Measurements from ENCODE around the gene ROM1. TPM values are rescaled to one million over a fixed set of nuclear protein-coding genes. Genes with fewer than 3 reads are reported as not detected.

The ROM1 gene
- total RNA-seq, 3 donors from 2014 or later, result 8.5 to 11.5 (median 11.0) TPM

GRCh38 chr11:62573592-62574362 is 39.3 kb upstream of the ROM1 start, which contains the start of gene EEF1G:
TSS of gene EEF1G (minus strand) at chr11:62573891. CDS start at chr11:62573842, 49 bp downstream.
- no peaks in the 10 kb centered on the region for H3K9me3 ChIP-seq
- H3K4me3 ChIP-seq, result peak within 1 kb of the TSS; percentile 76 to 88 (median 87)
- H3K27ac ChIP-seq, result peak within 1 kb of the TSS; percentile 90 to 95
- peaks cover 0 to 9% of the 10 kb centered on the region in 2 donors for H3K4me1 ChIP-seq
- H3K36me3 ChIP-seq, result no peaks in the 10 kb centered on the region
- TF ChIP-seq, protein P1, sequence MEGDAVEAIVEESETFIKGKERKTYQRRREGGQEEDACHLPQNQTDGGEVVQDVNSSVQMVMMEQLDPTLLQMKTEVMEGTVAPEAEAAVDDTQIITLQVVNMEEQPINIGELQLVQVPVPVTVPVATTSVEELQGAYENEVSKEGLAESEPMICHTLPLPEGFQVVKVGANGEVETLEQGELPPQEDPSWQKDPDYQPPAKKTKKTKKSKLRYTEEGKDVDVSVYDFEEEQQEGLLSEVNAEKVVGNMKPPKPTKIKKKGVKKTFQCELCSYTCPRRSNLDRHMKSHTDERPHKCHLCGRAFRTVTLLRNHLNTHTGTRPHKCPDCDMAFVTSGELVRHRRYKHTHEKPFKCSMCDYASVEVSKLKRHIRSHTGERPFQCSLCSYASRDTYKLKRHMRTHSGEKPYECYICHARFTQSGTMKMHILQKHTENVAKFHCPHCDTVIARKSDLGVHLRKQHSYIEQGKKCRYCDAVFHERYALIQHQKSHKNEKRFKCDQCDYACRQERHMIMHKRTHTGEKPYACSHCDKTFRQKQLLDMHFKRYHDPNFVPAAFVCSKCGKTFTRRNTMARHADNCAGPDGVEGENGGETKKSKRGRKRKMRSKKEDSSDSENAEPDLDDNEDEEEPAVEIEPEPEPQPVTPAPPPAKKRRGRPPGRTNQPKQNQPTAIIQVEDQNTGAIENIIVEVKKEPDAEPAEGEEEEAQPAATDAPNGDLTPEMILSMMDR (IDR thresholded peaks at IDR 0.05), result no peak
- TF ChIP-seq POLR2AphosphoS5 (IDR thresholded peaks at IDR 0.05) (peak; percentile 54 to 76 (median 69)), POLR2A (IDR thresholded peaks at IDR 0.05) (peak; percentile 85)
- peak; percentile 98 to 99 for DNase-seq (ENCODE audit: low spot score in 2 of 2)
- no peaks in the 10 kb centered on the region for H3K27me3 ChIP-seq
- intact Hi-C loops (cut with DNase I; ENCODE audit: low total_unique reads), result no loop called here

DNA sequence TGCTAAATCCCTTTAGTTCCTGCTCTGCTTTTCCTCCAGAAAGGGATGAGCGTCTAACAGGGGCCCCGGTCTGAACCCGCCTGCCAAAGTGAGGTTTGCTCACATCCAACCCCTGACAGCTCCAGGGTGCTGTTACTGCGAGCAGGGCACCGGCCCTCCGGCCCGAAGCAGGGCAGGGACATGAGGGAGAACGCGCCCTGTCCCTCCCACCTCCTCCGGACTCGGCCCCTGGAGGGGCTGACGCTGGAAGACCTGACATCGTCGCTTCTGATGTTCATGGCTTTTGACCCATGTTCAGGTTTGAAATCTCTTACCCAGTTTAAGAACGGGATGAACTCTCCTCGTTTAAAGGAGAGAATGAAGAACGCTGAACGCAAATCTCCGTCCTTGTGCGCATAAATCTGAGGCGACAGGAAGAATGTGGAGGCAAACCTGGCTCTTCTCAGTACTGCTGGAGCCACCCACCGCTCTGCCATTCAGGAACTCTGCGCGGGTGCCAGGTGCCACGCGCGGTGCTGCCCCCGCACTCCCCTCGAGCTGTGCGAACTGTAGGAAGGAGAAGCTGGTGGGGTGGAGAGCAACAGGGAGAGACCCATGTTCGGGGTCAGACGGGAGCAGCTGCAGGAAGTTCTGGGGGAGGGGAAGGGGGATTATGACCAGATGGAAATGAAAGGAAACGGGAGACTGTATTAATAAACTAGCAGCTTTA is 38.5 kb upstream of the ROM1 start:
- TF ChIP-seq POLR2A (IDR thresholded peaks at IDR 0.05) (no peak), POLR2AphosphoS5 (IDR thresholded peaks at IDR 0.05) (peak in 1 of 3 donors; percentile 23)
- TF ChIP-seq, protein P1 (IDR thresholded peaks at IDR 0.05), result no peak
- intact Hi-C loops (cut with DNase I; ENCODE audit: low total_unique reads), result no loop called here
- Histone ChIP-seq H3K4me1 (peaks cover 0 to 9% of the 10 kb centered on the region in 2 donors), H3K36me3 (no peaks in the 10 kb centered on the region), H3K27ac (peak overlapping the region; percentile 90 to 95), H3K27me3 (no peaks in the 10 kb centered on the region), H3K4me3 (peak overlapping the region; percentile 76 to 88 (median 87)), H3K9me3 (no peaks in the 10 kb centered on the region)
- DNase-seq (ENCODE audit: low spot score in 2 of 2), result peak in 1 of 2 donors; percentile 32

GRCh38 chr11:62575156-62575555 is 37.9 kb upstream of the ROM1 start:
- peak overlapping the region; percentile 76 to 88 (median 87) for H3K4me3 ChIP-seq
- H3K9me3 ChIP-seq, result no peaks in the 10 kb centered on the region
- DNase-seq (ENCODE audit: low spot score in 2 of 2), result no peak
- H3K27me3 ChIP-seq, result no peaks in the 10 kb centered on the region
- no peaks in the 10 kb centered on the region for H3K36me3 ChIP-seq
- intact Hi-C loops (cut with DNase I; ENCODE audit: low total_unique reads), result no loop called here
- peaks cover 0 to 9% of the 10 kb centered on the region in 2 donors for H3K4me1 ChIP-seq
- H3K27ac ChIP-seq, result peak overlapping the region; percentile 90 to 95
- TF ChIP-seq POLR2A (IDR thresholded peaks at IDR 0.05) (no peak), POLR2AphosphoS5 (IDR thresholded peaks at IDR 0.05) (no peak)
- TF ChIP-seq, protein P1 (IDR thresholded peaks at IDR 0.05), result no peak

- Histone ChIP-seq H3K9me3 (no peaks in the 10 kb centered on the region), H3K27me3 (no peaks in the 10 kb centered on the region), H3K36me3 (no peaks in the 10 kb centered on the region), H3K4me3 (peak overlapping the region in 2 of 3 donors; percentile 87 to 88), H3K4me1 (peaks cover 0 to 9% of the 10 kb centered on the region in 2 donors), H3K27ac (peak overlapping the region; percentile 61 to 95)
- intact Hi-C loops (cut with DNase I; ENCODE audit: low total_unique reads), result no loop called here
- TF ChIP-seq, protein P1 (IDR thresholded peaks at IDR 0.05), result no peak
- TF ChIP-seq POLR2A (IDR thresholded peaks at IDR 0.05) (no peak), POLR2AphosphoS5 (IDR thresholded peaks at IDR 0.05) (no peak)
- DNase-seq (ENCODE audit: low spot score in 2 of 2), result no peak
Observed at GRCh38 chr11:62575837-62576236, 37.2 kb upstream of the ROM1 start.

Data from breast epithelium (tissue), 4 donors.